ENCODE results near the gene TNNC2. TPM values are rescaled to one million over a fixed set of nuclear protein-coding genes. Genes with fewer than 3 reads are reported as not detected.
A peak's percentile ranks its signal among the peaks of the same experiment; 100 is the strongest.

TNNC2 gene
- total and polyA plus RNA-seq, 2 of the 13 experiments (the other 11 are each of a cell fraction or from before 2014, with no cell fraction given), result 1.8 to 4.7 TPM

DNA sequence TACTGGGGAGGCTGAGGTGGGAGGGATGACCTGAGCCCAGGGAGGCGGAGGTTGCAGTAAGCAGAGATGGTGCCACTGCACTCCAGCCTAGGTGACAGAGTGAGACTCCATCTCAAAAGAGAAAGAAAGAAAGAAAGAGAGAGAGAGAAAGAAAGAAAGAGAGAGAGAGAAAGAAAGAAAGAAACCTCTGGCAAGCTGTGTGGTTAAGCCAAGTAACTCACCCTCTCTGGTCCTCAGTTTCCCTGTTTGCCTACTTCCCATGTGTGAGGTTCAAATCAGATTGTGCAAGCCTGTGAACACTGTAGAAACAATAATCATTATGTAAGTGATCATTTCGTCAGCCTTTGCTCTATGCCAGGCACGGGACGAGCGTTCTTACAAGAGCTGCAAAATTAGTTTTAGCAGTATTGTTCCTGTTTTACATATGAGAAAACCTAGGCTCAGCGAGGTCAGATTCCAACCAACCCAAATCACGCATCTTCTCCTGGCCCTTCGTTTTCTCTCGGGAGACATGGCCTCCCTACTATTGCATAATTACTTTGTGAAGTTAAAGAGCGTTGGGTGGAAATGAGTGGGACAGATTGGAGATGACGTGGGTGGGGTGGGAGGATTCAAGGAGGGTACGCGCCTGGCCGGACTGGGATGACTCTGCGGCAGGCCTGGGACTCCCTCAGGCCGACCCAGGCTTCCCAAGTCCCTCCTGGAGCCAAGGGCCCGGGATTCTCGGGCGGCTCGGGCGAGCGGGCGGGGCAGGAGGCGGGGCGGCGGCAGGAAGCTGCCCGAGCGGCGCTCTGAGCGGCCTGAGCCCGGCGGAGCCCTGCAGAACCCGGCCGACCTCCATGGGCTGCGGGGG, 6.1 kb upstream of the TNNC2 start, which contains the start of gene SNX21 (continued):
- TF ChIP-seq ZNF275 (CRISPR knock-in tag; IDR thresholded peaks at IDR 0.05; ENCODE audit: borderline replicate concordance) (peak; percentile 57; the same call in 1 of the 2 replicates), ZNF34 (CRISPR knock-in tag; IDR thresholded peaks at IDR 0.05; ENCODE audit: borderline replicate concordance) (peak; percentile 36; the same call in 1 of the 2 replicates), ZBTB21 (CRISPR knock-in tag; IDR thresholded peaks at IDR 0.05) (peak; percentile 34; the same call in 1 of the 2 replicates), ATAD3A (CRISPR knock-in tag; IDR thresholded peaks at IDR 0.05) (no peak), MXI1 (IDR thresholded peaks at IDR 0.05; ENCODE audit: borderline replicate concordance, low read depth, low read length) (no peak; the same call in 2 of the 3 replicates), YEATS4 (CRISPR knock-in tag; IDR thresholded peaks at IDR 0.05; ENCODE audit: borderline replicate concordance) (peak; percentile 95), CENPX (CRISPR knock-in tag; IDR thresholded peaks at IDR 0.05) (no peak), ZBTB34 (CRISPR knock-in tag; IDR thresholded peaks at IDR 0.05) (0 out of 2 replicates have a peak, but pooled peaks have one; percentile 28), SOX5 (CRISPR knock-in tag; IDR thresholded peaks at IDR 0.05; ENCODE audit: borderline replicate concordance) (peak; percentile 49; the same call in 1 of the 2 replicates), TEF (CRISPR knock-in tag; IDR thresholded peaks at IDR 0.05) (peak; percentile 93; the same call in 1 of the 2 replicates), SP4 (CRISPR knock-in tag; IDR thresholded peaks at IDR 0.05) (no peak), ZNF639 (CRISPR knock-in tag; conservative IDR thresholded peaks at IDR 0.05) (peak; percentile 7; the same call in 1 of the 2 replicates), RAD51 (IDR thresholded peaks at IDR 0.05; ENCODE audit: borderline replicate concordance) (no peak), SYNCRIP (IDR thresholded peaks at IDR 0.05; ENCODE audit: insufficient read depth, low read depth, low read length) (no peak), EZH2 (conservative IDR thresholded peaks at IDR 0.05; ENCODE audit: low read depth, low read length) (no peak), TRIM22 (IDR thresholded peaks at IDR 0.05) (no peak), ZC3H4 (CRISPR knock-in tag; IDR thresholded peaks at IDR 0.05; ENCODE audit: borderline replicate concordance) (0 out of 2 replicates have a peak, but pooled peaks have one; percentile 32), NCOA2 (CRISPR knock-in tag; IDR thresholded peaks at IDR 0.05) (peak; percentile 27; the same call in 1 of the 2 replicates)
- TF ChIP-seq, protein P1, sequence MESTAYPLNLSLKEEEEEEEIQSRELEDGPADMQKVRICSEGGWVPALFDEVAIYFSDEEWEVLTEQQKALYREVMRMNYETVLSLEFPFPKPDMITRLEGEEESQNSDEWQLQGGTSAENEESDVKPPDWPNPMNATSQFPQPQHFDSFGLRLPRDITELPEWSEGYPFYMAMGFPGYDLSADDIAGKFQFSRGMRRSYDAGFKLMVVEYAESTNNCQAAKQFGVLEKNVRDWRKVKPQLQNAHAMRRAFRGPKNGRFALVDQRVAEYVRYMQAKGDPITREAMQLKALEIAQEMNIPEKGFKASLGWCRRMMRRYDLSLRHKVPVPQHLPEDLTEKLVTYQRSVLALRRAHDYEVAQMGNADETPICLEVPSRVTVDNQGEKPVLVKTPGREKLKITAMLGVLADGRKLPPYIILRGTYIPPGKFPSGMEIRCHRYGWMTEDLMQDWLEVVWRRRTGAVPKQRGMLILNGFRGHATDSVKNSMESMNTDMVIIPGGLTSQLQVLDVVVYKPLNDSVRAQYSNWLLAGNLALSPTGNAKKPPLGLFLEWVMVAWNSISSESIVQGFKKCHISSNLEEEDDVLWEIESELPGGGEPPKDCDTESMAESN (CRISPR knock-in tag; conservative IDR thresholded peaks at IDR 0.05), result no peak; the same call in 1 of the 2 replicates
- TF ChIP-seq, protein P2, sequence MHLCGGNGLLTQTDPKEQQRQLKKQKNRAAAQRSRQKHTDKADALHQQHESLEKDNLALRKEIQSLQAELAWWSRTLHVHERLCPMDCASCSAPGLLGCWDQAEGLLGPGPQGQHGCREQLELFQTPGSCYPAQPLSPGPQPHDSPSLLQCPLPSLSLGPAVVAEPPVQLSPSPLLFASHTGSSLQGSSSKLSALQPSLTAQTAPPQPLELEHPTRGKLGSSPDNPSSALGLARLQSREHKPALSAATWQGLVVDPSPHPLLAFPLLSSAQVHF (CRISPR knock-in tag; IDR thresholded peaks at IDR 0.05), result 0 out of 2 replicates have a peak, but pooled peaks have one; percentile 10
